Body of pancreas (tissue), 4 donors: Measurements from ENCODE around the gene OTUD3. TPM values are rescaled to one million over a fixed set of nuclear protein-coding genes. Genes with fewer than 3 reads are reported as not detected.

Source experiments
- ATAC-seq: fragments of 150-250 bp; one replicate; pipeline ENCODE4 v1.9.1; 2016
- DNase-seq, 4 donors: peaks; one replicate each; pipeline ENCODE4 v3.0.0-alpha.2; 2019
- H3K27ac ChIP-seq, 4 donors: fragments of 200-600 bp; sonication (generic); 1 replicate in 3 of 4; 2 replicates in 1 of 4; pipeline versions ENCODE4 v1.5.1 to v1.6.1; 2016 to 2019; ENCODE audit warnings: mild to moderate bottlenecking in 1 of 4, mixed read lengths in 1 of 4, moderate library complexity in 1 of 4
- H3K27me3 ChIP-seq, 2 donors: fragments of 200-600 bp; sonication (generic); one replicate each; pipeline ENCODE4 v1.6.0; 2016; ENCODE audit warnings: mild to moderate bottlenecking in 1 of 2
- H3K36me3 ChIP-seq, 2 donors: fragments of 200-600 bp; sonication (generic); replicated peaks in 1 of 2; 2 replicates each; pipeline ENCODE4 v1.5.1; 2016; ENCODE audit warnings: low read depth in 2 of 2; ENCODE audit not compliant: insufficient read depth in 1 of 2
- H3K4me1 ChIP-seq: fragments of 200-600 bp; sonication (generic); one replicate; pipeline ENCODE4 v1.6.0; 2016
- H3K4me3 ChIP-seq, 2 donors: fragments of 200-600 bp; sonication (generic); 1 replicate in 1 of 2; 2 replicates in 1 of 2; pipeline ENCODE4 v1.5.1; 2016 to 2019
- H3K9me3 ChIP-seq, 3 donors: fragments of 200-600 bp; sonication (generic); 1 replicate in 2 of 3; 2 replicates in 1 of 3; pipeline ENCODE4 v1.5.1; 2016
- CTCF ChIP-seq, 7 experiments: fragments of 450-650 bp in 4 of 7; fragments of 200-600 bp in 3 of 7; sonication (generic) in 3 of 7; IDR thresholded peaks; one replicate each; pipeline ENCODE4 v1.5.1; 2016 to 2019; ENCODE audit warnings: antibody characterized with exemption in 7 of 7
- POLR2A ChIP-seq, 3 donors: fragments of 450-650 bp; IDR thresholded peaks; one replicate each; pipeline ENCODE4 v1.6.1; 2016; ENCODE audit warnings: antibody characterized with exemption in 3 of 3, mild to moderate bottlenecking in 2 of 3
- WGBS, 2 donors: methylation state at CpG; one replicate each; pipeline ENCODE4 v1.1.5; 2017; 5-methylcytosine and 5-hydroxymethylcytosine counted together
- intact Hi-C: fragments of 100-400 bp; cut with DNase I; formaldehyde crosslinking; loops from one replicate; pipeline ENCODE4 v1.15.1; 2023
- total RNA-seq, 2 donors: library from RNA; depleted of rRNA; stranded (reverse); fragments of >200 nt; gene quantifications; one replicate each; pipeline ENCODE4 v1.1.0, GENCODE V29; 2016

Gene OTUD3
- total RNA-seq, 2 donors from 2014 or later = 3.6 to 4.9 TPM

- Histone ChIP-seq H3K4me1 (peaks cover 4% of the 10 kb centered on the region), H3K27me3 (no peaks in the 10 kb centered on the region), H3K9me3 (peaks cover 0 to 6% (median 0%) of the 10 kb centered on the region in 3 donors), H3K36me3 (no peaks in the 10 kb centered on the region), H3K27ac (no peak overlapping the region), H3K4me3 (no peak overlapping the region)
- ATAC-seq = no peak
- DNase-seq = no peak
- 78 to 84% methylated on average over 3 of the region's 3 CpGs for WGBS, 2 donors
- TF ChIP-seq POLR2A (IDR thresholded peaks at IDR 0.05) = no peak
- TF ChIP-seq CTCF (IDR thresholded peaks at IDR 0.05) = no peak
- intact Hi-C loops = no loop called here
Observed at GRCh38 chr1:19942088-19942487, 59.9 kb downstream of the OTUD3 start.

- no peak for DNase-seq
- no peak overlapping the region for H3K4me3 ChIP-seq
- no peak for ATAC-seq
- H3K27me3 ChIP-seq = no peaks in the 10 kb centered on the region
- intact Hi-C loops = no loop called here
- peaks cover 4% of the 10 kb centered on the region for H3K4me1 ChIP-seq
- 90 to 92% methylated on average over 2 of the region's 2 CpGs for WGBS, 2 donors
- H3K9me3 ChIP-seq = peaks cover 0 to 6% (median 0%) of the 10 kb centered on the region in 3 donors
- no peak overlapping the region for H3K27ac ChIP-seq
- TF ChIP-seq CTCF (IDR thresholded peaks at IDR 0.05) (no peak), POLR2A (IDR thresholded peaks at IDR 0.05) (no peak)
- no peaks in the 10 kb centered on the region for H3K36me3 ChIP-seq
Observed at GRCh38 chr1:19942657-19943056, 60.5 kb downstream of the OTUD3 start.

GRCh38 chr1:19945914-19946313 is 63.7 kb downstream of the OTUD3 start:
- Histone ChIP-seq H3K27ac (no peak overlapping the region), H3K4me3 (no peak overlapping the region), H3K4me1 (peaks cover 4% of the 10 kb centered on the region), H3K27me3 (no peaks in the 10 kb centered on the region), H3K36me3 (no peaks in the 10 kb centered on the region), H3K9me3 (peaks cover 0 to 5% (median 0%) of the 10 kb centered on the region in 3 donors)
- no peak for TF ChIP-seq CTCF (IDR thresholded peaks at IDR 0.05)
- TF ChIP-seq POLR2A (IDR thresholded peaks at IDR 0.05) = no peak
- intact Hi-C loops = no loop called here
- DNase-seq = no peak
- WGBS, 2 donors = 2 to 4% methylated on average over 2 of the region's 2 CpGs
- no peak for ATAC-seq

- DNase-seq (no peak), ATAC-seq (no peak)
- Histone ChIP-seq H3K27ac (no peak overlapping the region), H3K9me3 (peaks cover 0 to 1% (median 0%) of the 10 kb centered on the region in 3 donors), H3K4me3 (no peak overlapping the region), H3K36me3 (no peaks in the 10 kb centered on the region), H3K4me1 (peaks cover 4% of the 10 kb centered on the region), H3K27me3 (no peaks in the 10 kb centered on the region)
- WGBS, 2 donors = 16 to 28% methylated on average over 6 of the region's 6 CpGs
- intact Hi-C loops = no loop called here
- TF ChIP-seq CTCF (IDR thresholded peaks at IDR 0.05) (no peak), POLR2A (IDR thresholded peaks at IDR 0.05) (no peak)
Observed at GRCh38 chr1:19946331-19946751, 64.1 kb downstream of the OTUD3 start.

- WGBS, 2 donors = 60% methylated on average over 3 of the region's 3 CpGs
- DNase-seq = no peak
- ATAC-seq = no peak
- no peaks in the 10 kb centered on the region for H3K9me3 ChIP-seq
- no peak overlapping the region for H3K27ac ChIP-seq
- no peaks in the 10 kb centered on the region for H3K36me3 ChIP-seq
- no peak overlapping the region for H3K4me3 ChIP-seq
- peaks cover 4% of the 10 kb centered on the region for H3K4me1 ChIP-seq
- H3K27me3 ChIP-seq = no peaks in the 10 kb centered on the region
- intact Hi-C loops = no loop called here
- no peak for TF ChIP-seq POLR2A (IDR thresholded peaks at IDR 0.05)
- TF ChIP-seq CTCF (IDR thresholded peaks at IDR 0.05) = no peak
Observed at GRCh38 chr1:19946971-19947370, 64.8 kb downstream of the OTUD3 start.
